HepG2 (cell line): ENCODE data around the gene TMEM187. TPM values are rescaled to one million over a fixed set of nuclear protein-coding genes. Genes with fewer than 3 reads are reported as not detected.

Experiments used
- CBX2 ChIP-seq, 2 experiments: fragments of 200-600 bp in 1 of 2; sonication (generic); formaldehyde crosslinking in 1 of 2; IDR thresholded peaks; 2 replicates each; pipeline versions ENCODE4 v1.7.0 to v1.8.1; 2018 to 2022; ENCODE audit warnings: low read depth in 2 of 2, low read length in 1 of 2, mild to moderate bottlenecking in 1 of 2, missing genetic modification reagents in 1 of 2
- CREB1 ChIP-seq, 2 experiments: fragments of 450-650 bp in 1 of 2; IDR thresholded peaks; 2 replicates each; pipeline ENCODE4 v1.6.1; 2016 to 2017; ENCODE audit warnings: control low read depth in 1 of 2, mild to moderate bottlenecking in 1 of 2, missing compliant biosample characterization in 1 of 2, missing genetic modification characterization in 1 of 2
- HOXA3 ChIP-seq: sonication (generic); formaldehyde crosslinking; IDR thresholded peaks from 2 replicates; pipeline ENCODE4 v1.5.0; 2020; ENCODE audit warnings: missing genetic modification reagents
- KLF15 ChIP-seq: sonication (generic); formaldehyde crosslinking; IDR thresholded peaks from 2 replicates; pipeline ENCODE4 v1.8.1; 2023; ENCODE audit warnings: borderline replicate concordance, mild to moderate bottlenecking, inconsistent platforms, missing genetic modification reagents, mixed read lengths
- MTA3 ChIP-seq: sonication (generic); formaldehyde crosslinking; IDR thresholded peaks from 2 replicates; pipeline ENCODE4 v1.4.0; 2020; ENCODE audit warnings: missing genetic modification reagents
- POLR2A ChIP-seq, 2 experiments: IDR thresholded peaks; 2 replicates each; pipeline ENCODE4 v1.6.1; 2011; ENCODE audit warnings: low read depth in 2 of 2, low read length in 2 of 2, mild to moderate bottlenecking in 1 of 2, moderate library complexity in 1 of 2; ENCODE audit not compliant: insufficient read depth in 1 of 2
- SP1 ChIP-seq, 2 experiments: fragments of 450-650 bp in 1 of 2; sonication (generic) in 1 of 2; formaldehyde crosslinking in 1 of 2; IDR thresholded peaks; 2 replicates each; pipeline versions ENCODE4 v1.4.0 to v1.6.1; 2016 to 2020; ENCODE audit warnings: missing genetic modification reagents in 1 of 2
- TCF12 ChIP-seq, 2 experiments: fragments of 450-650 bp in 1 of 2; sonication (generic) in 1 of 2; formaldehyde crosslinking in 1 of 2; IDR thresholded peaks; 2 replicates each; pipeline versions ENCODE4 v1.6.1 to v1.8.0; 2017 to 2022; ENCODE audit warnings: antibody characterized with exemption in 1 of 2, mild to moderate bottlenecking in 1 of 2, missing genetic modification reagents in 1 of 2, moderate library complexity in 1 of 2
- ZMAT3 ChIP-seq: sonication (generic); formaldehyde crosslinking; conservative IDR thresholded peaks from 2 replicates; pipeline ENCODE4 v1.7.0; 2021; ENCODE audit warnings: missing genetic modification reagents
- ZNF180 ChIP-seq: sonication (generic); formaldehyde crosslinking; IDR thresholded peaks from 2 replicates; pipeline ENCODE4 v1.4.0; 2020; ENCODE audit warnings: low read depth, missing genetic modification reagents, borderline replicate concordance
- ZNF790 ChIP-seq: sonication (generic); formaldehyde crosslinking; IDR thresholded peaks from 2 replicates; pipeline ENCODE4 v1.8.0; 2022; ENCODE audit warnings: missing genetic modification reagents, mild to moderate bottlenecking, borderline replicate concordance
- polyA plus RNA-seq, 8 experiments: library from polyadenylated mRNA; depleted of rRNA in 3 of 8; stranded (reverse) in 7 of 8; unstranded in 1 of 8; fragments of >200 nt; fragmentation: Illumina TruSeq in 4 of 8; extraction: Trizol in 4 of 8; gene quantifications; 2 replicates each; pipeline versions ENCODE4 v1.2.1 to v1.2.3, GENCODE V29; 2011 to 2016; ENCODE audit warnings: low read depth in 4 of 8, missing spikeins in 1 of 8, mixed read lengths in 1 of 8; ENCODE audit not compliant: insufficient read depth in 1 of 8
- total RNA-seq, 5 experiments: library from RNA; depleted of rRNA; stranded (reverse); fragments of >200 nt; fragmentation: Illumina TruSeq; extraction: Trizol; gene quantifications; 2 replicates each; pipeline ENCODE4 v1.2.3, GENCODE V29; 2016; ENCODE audit warnings: low read depth in 1 of 5
- TF ChIP-seq, protein P1 (sequence below): IDR thresholded peaks from 2 replicates; pipeline ENCODE4 v1.6.1; 2018; ENCODE audit warnings: missing genetic modification reagents
- TF ChIP-seq, protein P2 (sequence below): sonication (generic); formaldehyde crosslinking; IDR thresholded peaks from 2 replicates; pipeline ENCODE4 v1.4.0; 2020; ENCODE audit warnings: low read depth, mild to moderate bottlenecking, missing genetic modification reagents
- TF ChIP-seq, protein P3 (sequence below): sonication (generic); formaldehyde crosslinking; IDR thresholded peaks from 2 replicates; pipeline ENCODE4 v1.5.0; 2020; ENCODE audit warnings: missing genetic modification reagents
- TF ChIP-seq, protein P4 (sequence below): sonication (generic); formaldehyde crosslinking; IDR thresholded peaks from 2 replicates; pipeline ENCODE4 v1.4.0; 2020; ENCODE audit warnings: mild to moderate bottlenecking, missing genetic modification reagents

Gene TMEM187
- total and polyA plus RNA-seq, 2 of the 13 experiments (the other 11 are each of a cell fraction or from before 2014, with no cell fraction given): 2.2 to 6.2 TPM

DNA sequence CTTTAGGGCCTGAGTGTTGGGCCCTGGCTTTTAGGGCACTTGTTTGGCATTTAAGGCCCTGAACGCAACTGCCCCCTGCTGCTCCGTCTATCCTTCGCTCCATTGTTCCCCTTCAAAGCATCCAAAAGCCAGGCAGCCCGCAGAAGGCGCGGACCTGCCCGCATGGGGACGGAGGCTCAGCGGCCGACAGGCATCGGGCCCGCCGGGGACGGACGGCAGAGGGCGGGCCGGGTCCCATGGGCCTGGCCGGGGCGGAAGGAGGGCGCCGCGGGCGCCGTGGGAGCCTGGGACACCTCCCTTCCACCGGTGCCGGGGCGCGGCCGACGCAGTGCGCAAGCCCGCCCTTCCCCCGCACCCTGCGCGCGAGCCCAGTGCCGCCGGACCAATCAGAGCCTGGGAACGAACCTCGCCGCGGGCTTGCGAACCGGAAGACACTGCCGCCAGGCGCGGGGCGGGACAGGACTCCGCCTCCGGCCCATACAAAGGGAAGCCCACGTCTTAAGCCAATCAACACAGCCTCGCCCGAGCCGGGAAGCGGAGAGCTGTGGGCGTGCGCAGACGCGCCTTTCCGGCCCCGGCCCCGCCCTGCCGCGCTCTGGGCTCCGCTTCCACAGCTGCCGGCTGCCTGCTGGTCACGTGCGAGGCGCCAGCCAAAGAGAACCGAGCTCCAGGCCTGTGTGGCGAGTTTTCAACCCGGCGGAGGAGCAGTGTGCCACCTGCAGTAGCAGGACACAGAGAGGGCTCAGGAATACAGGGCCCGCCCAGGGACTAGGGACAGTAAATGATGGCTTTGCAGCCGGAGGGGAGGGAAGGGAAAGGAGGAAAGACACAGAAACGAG lies 44.4 kb upstream of the TMEM187 start (continued):
- TF ChIP-seq ZNF180 (CRISPR knock-in tag): no peak
- peak; percentile 68; the same call in 1 of the 2 replicates for TF ChIP-seq HOXA3 (CRISPR knock-in tag)
- TF ChIP-seq CBX2 (IDR thresholded peaks at IDR 0.05; ENCODE audit: low read depth, low read length): no peak
- no peak for TF ChIP-seq CBX2 (CRISPR knock-in tag; IDR thresholded peaks at IDR 0.05; ENCODE audit: low read depth)
- TF ChIP-seq TCF12 (IDR thresholded peaks at IDR 0.05): no peak
- TF ChIP-seq TCF12 (CRISPR knock-in tag; IDR thresholded peaks at IDR 0.05): peak; percentile 67; the same call in 1 of the 2 replicates
- TF ChIP-seq, protein P1, sequence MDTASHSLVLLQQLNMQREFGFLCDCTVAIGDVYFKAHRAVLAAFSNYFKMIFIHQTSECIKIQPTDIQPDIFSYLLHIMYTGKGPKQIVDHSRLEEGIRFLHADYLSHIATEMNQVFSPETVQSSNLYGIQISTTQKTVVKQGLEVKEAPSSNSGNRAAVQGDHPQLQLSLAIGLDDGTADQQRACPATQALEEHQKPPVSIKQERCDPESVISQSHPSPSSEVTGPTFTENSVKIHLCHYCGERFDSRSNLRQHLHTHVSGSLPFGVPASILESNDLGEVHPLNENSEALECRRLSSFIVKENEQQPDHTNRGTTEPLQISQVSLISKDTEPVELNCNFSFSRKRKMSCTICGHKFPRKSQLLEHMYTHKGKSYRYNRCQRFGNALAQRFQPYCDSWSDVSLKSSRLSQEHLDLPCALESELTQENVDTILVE (CRISPR knock-in tag): 0 out of 2 replicates have a peak, but pooled peaks have one; percentile 26
- TF ChIP-seq, protein P2, sequence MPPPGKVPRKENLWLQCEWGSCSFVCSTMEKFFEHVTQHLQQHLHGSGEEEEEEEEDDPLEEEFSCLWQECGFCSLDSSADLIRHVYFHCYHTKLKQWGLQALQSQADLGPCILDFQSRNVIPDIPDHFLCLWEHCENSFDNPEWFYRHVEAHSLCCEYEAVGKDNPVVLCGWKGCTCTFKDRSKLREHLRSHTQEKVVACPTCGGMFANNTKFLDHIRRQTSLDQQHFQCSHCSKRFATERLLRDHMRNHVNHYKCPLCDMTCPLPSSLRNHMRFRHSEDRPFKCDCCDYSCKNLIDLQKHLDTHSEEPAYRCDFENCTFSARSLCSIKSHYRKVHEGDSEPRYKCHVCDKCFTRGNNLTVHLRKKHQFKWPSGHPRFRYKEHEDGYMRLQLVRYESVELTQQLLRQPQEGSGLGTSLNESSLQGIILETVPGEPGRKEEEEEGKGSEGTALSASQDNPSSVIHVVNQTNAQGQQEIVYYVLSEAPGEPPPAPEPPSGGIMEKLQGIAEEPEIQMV (CRISPR knock-in tag): no peak
- no peak for TF ChIP-seq KLF15 (CRISPR knock-in tag)
- 0 out of 2 replicates have a peak, but pooled peaks have one; percentile 19 for TF ChIP-seq CREB1 (IDR thresholded peaks at IDR 0.05)
- 0 out of 2 replicates have a peak, but pooled peaks have one; percentile 38 for TF ChIP-seq CREB1 (CRISPR knock-in tag; IDR thresholded peaks at IDR 0.05)
- TF ChIP-seq POLR2A (IDR thresholded peaks at IDR 0.05; ENCODE audit: insufficient read depth in 1 of 2, low read depth in 2 of 2, low read length in 2 of 2): peak in 1 of 2 experiments; percentile 30; a peak in 2 of 4 replicates
- TF ChIP-seq SP1 (IDR thresholded peaks at IDR 0.05): no peak
- no peak; the same call in 1 of the 2 replicates for TF ChIP-seq SP1 (CRISPR knock-in tag; IDR thresholded peaks at IDR 0.05)
- TF ChIP-seq MTA3 (CRISPR knock-in tag): no peak
- no peak for TF ChIP-seq ZNF790
- no peak for TF ChIP-seq ZMAT3 (CRISPR knock-in tag)
- TF ChIP-seq, protein P3, sequence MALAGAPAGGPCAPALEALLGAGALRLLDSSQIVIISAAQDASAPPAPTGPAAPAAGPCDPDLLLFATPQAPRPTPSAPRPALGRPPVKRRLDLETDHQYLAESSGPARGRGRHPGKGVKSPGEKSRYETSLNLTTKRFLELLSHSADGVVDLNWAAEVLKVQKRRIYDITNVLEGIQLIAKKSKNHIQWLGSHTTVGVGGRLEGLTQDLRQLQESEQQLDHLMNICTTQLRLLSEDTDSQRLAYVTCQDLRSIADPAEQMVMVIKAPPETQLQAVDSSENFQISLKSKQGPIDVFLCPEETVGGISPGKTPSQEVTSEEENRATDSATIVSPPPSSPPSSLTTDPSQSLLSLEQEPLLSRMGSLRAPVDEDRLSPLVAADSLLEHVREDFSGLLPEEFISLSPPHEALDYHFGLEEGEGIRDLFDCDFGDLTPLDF: peak; percentile 85
- TF ChIP-seq, protein P4, sequence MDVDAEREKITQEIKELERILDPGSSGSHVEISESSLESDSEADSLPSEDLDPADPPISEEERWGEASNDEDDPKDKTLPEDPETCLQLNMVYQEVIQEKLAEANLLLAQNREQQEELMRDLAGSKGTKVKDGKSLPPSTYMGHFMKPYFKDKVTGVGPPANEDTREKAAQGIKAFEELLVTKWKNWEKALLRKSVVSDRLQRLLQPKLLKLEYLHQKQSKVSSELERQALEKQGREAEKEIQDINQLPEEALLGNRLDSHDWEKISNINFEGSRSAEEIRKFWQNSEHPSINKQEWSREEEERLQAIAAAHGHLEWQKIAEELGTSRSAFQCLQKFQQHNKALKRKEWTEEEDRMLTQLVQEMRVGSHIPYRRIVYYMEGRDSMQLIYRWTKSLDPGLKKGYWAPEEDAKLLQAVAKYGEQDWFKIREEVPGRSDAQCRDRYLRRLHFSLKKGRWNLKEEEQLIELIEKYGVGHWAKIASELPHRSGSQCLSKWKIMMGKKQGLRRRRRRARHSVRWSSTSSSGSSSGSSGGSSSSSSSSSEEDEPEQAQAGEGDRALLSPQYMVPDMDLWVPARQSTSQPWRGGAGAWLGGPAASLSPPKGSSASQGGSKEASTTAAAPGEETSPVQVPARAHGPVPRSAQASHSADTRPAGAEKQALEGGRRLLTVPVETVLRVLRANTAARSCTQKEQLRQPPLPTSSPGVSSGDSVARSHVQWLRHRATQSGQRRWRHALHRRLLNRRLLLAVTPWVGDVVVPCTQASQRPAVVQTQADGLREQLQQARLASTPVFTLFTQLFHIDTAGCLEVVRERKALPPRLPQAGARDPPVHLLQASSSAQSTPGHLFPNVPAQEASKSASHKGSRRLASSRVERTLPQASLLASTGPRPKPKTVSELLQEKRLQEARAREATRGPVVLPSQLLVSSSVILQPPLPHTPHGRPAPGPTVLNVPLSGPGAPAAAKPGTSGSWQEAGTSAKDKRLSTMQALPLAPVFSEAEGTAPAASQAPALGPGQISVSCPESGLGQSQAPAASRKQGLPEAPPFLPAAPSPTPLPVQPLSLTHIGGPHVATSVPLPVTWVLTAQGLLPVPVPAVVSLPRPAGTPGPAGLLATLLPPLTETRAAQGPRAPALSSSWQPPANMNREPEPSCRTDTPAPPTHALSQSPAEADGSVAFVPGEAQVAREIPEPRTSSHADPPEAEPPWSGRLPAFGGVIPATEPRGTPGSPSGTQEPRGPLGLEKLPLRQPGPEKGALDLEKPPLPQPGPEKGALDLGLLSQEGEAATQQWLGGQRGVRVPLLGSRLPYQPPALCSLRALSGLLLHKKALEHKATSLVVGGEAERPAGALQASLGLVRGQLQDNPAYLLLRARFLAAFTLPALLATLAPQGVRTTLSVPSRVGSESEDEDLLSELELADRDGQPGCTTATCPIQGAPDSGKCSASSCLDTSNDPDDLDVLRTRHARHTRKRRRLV (CRISPR knock-in tag): no peak
